Measurements from ENCODE around the gene PCDHB16. TPM values are rescaled to one million over a fixed set of nuclear protein-coding genes. Genes with fewer than 3 reads are reported as not detected.
"Not testable (repeated sequence)": the region's sequence is repeated elsewhere in the genome, so short reads cannot be mapped to it uniquely, and the experiment has no call there.

The PCDHB16 gene
- total RNA-seq (3.3 TPM), polyA plus RNA-seq (2.4 TPM)

- no peaks in the 10 kb centered on the region for H3K4me1 ChIP-seq (ENCODE audit: insufficient read depth)
- H3K36me3 ChIP-seq (ENCODE audit: insufficient read depth) = no peaks in the 10 kb centered on the region
- DNase-seq (ENCODE audit: extremely low spot score) = no peak
- WGBS = 10% methylated on average over 13 of the region's 13 CpGs
- H3K4me3 ChIP-seq (ENCODE audit: low read depth, low read length) = peak within 1 kb of the TSS; percentile 10
- no peak within 1 kb of the TSS for H3K27ac ChIP-seq (ENCODE audit: low read depth)
Measured at GRCh38 chr5:141182248-141182647, at the start of gene PCDHB16. TSS of gene PCDHB16 (plus strand) at chr5:141182387. CDS start at chr5:141182560, 173 bp downstream.

- no peak for DNase-seq (ENCODE audit: extremely low spot score)
- 16% methylated on average over 22 of the region's 22 CpGs for WGBS
- Histone ChIP-seq H3K4me1 (ENCODE audit: insufficient read depth) (no peaks in the 10 kb centered on the region), H3K4me3 (ENCODE audit: low read depth, low read length) (peak within 1 kb of the TSS; percentile 15), H3K36me3 (ENCODE audit: insufficient read depth) (no peaks in the 10 kb centered on the region), H3K27ac (ENCODE audit: low read depth) (no peak within 1 kb of the TSS)
Measured at GRCh38 chr5:141135030-141135717, 47.0 kb upstream of the PCDHB16 start, which contains the start of gene PCDHB5. TSS of gene PCDHB5 (plus strand) at chr5:141135206. CDS start at chr5:141135435, 229 bp downstream.

DNA sequence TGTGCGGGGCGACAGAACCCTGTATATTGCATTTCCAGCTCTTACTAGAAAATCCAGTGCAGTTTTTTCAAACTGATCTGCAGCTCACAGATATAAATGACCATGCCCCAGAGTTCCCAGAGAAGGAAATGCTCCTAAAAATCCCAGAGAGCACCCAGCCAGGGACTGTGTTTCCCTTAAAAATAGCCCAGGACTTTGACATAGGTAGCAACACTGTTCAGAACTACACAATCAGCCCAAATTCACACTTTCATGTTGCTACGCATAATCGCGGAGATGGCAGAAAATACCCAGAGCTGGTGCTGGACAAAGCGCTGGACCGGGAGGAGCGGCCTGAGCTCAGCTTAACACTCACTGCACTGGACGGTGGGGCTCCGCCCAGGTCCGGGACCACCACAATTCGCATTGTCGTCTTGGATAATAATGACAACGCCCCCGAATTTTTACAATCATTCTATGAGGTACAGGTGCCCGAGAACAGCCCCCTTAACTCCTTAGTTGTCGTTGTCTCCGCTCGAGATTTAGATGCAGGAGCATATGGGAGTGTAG is 46.4 kb upstream of the PCDHB16 start:
- WGBS = 39% methylated on average over 19 of the region's 19 CpGs
- H3K36me3 ChIP-seq (ENCODE audit: insufficient read depth) = no peaks in the 10 kb centered on the region
- H3K4me3 ChIP-seq (ENCODE audit: low read depth, low read length) = no peak overlapping the region

DNA sequence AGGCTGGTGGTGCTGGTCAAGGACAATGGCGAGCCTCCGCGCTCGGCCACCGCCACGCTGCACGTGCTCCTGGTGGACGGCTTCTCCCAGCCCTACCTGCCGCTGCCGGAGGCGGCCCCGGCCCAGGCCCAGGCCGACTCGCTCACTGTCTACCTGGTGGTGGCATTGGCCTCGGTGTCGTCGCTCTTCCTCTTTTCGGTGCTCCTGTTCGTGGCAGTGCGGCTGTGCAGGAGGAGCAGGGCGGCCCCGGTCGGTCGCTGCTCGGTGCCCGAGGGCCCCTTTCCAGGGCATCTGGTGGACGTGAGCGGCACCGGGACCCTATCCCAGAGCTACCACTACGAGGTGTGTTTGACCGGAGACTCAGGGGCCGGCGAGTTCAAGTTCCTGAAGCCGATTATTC is 44.8 kb upstream of the PCDHB16 start:
- 47% methylated on average over 34 of the region's 34 CpGs for WGBS
- H3K27ac ChIP-seq (ENCODE audit: low read depth); H3K36me3 ChIP-seq (ENCODE audit: insufficient read depth); H3K4me3 ChIP-seq (ENCODE audit: low read depth, low read length); H3K4me1 ChIP-seq (ENCODE audit: insufficient read depth); DNase-seq (ENCODE audit: extremely low spot score): not testable (repeated sequence)

More for the DNA sequence above, 46.4 kb upstream of the PCDHB16 start:
- no peaks in the 10 kb centered on the region for H3K4me1 ChIP-seq (ENCODE audit: insufficient read depth)
- H3K27ac ChIP-seq (ENCODE audit: low read depth) = no peak overlapping the region
- DNase-seq (ENCODE audit: extremely low spot score) = no peak

GRCh38 chr5:141149812-141150211 is 32.4 kb upstream of the PCDHB16 start, which contains the start of gene PCDHB6:
TSS of gene PCDHB6 (plus strand) at chr5:141150057. CDS start at chr5:141150258, 201 bp downstream.
- H3K4me3 ChIP-seq (ENCODE audit: low read depth, low read length) = no peak within 1 kb of the TSS
- H3K27ac ChIP-seq (ENCODE audit: low read depth) = no peak within 1 kb of the TSS
- WGBS = 12% methylated on average over 18 of the region's 18 CpGs
- H3K36me3 ChIP-seq (ENCODE audit: insufficient read depth) = no peaks in the 10 kb centered on the region
- H3K4me1 ChIP-seq (ENCODE audit: insufficient read depth) = no peaks in the 10 kb centered on the region
- no peak for DNase-seq (ENCODE audit: extremely low spot score)

DNA sequence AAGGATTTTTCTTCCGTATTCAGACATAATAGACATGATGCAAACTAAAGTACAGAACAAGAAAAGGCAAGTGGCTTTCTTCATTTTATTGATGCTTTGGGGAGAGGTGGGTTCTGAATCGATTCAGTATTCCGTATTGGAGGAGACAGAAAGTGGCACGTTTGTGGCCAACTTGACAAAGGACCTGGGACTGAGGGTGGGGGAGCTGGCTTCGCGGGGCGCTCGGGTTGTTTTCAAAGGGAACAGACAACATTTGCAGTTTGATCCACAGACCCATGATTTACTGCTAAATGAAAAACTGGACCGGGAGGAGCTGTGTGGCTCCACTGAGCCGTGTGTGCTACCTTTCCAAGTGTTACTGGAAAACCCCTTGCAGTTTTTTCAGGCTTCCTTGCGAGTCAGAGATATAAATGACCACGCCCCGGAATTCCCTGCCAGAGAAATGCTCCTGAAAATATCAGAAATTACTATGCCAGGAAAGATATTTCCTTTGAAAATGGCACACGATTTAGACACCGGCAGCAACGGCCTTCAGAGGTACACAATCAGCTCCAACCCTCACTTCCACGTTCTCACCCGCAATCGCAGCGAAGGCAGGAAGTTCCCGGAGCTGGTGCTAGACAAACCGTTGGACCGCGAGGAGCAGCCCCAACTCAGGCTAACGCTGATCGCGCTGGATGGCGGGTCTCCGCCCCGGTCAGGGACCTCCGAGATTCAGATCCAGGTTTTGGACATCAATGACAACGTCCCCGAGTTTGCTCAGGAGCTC is 31.8 kb upstream of the PCDHB16 start:
- Histone ChIP-seq H3K4me3 (ENCODE audit: low read depth, low read length) (no peak overlapping the region), H3K4me1 (ENCODE audit: insufficient read depth) (no peaks in the 10 kb centered on the region), H3K36me3 (ENCODE audit: insufficient read depth) (no peaks in the 10 kb centered on the region), H3K27ac (ENCODE audit: low read depth) (no peak overlapping the region)
- DNase-seq (ENCODE audit: extremely low spot score) = no peak
- 40% methylated on average over 33 of the region's 33 CpGs for WGBS

DNA sequence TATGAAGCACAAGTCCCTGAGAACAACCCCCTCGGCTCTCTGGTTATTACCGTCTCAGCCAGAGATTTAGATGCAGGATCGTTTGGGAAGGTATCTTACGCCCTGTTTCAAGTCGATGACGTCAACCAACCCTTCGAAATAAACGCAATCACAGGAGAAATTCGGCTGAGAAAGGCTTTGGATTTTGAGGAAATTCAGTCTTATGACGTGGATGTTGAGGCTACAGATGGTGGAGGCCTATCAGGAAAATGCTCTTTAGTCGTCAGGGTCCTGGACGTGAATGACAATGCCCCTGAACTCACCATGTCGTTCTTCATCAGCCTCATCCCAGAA is 31.2 kb upstream of the PCDHB16 start:
- no peak for DNase-seq (ENCODE audit: extremely low spot score)
- no peaks in the 10 kb centered on the region for H3K36me3 ChIP-seq (ENCODE audit: insufficient read depth)
- WGBS = 32% methylated on average over 13 of the region's 13 CpGs
- no peak overlapping the region for H3K27ac ChIP-seq (ENCODE audit: low read depth)
- no peak overlapping the region for H3K4me3 ChIP-seq (ENCODE audit: low read depth, low read length)
- no peaks in the 10 kb centered on the region for H3K4me1 ChIP-seq (ENCODE audit: insufficient read depth)

DNA sequence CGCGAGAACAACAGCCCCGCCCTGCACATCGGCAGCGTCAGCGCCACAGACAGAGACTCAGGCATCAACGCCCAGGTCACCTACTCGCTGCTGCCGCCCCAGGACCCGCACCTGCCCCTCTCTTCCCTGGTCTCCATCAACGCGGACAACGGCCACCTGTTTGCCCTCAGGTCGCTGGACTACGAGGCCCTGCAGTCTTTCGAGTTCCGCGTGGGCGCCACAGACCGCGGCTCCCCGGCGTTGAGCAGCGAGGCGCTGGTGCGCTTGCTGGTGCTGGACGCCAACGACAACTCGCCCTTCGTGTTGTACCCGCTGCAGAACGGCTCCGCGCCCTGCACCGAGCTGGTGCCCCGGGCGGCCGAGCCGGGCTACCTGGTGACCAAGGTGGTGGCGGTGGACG is 30.6 kb upstream of the PCDHB16 start:
- not testable (repeated sequence) for DNase-seq (ENCODE audit: extremely low spot score); H3K4me1 ChIP-seq (ENCODE audit: insufficient read depth); H3K27ac ChIP-seq (ENCODE audit: low read depth); H3K36me3 ChIP-seq (ENCODE audit: insufficient read depth); H3K4me3 ChIP-seq (ENCODE audit: low read depth, low read length)
- 36% methylated on average over 35 of the region's 41 CpGs for WGBS

GRCh38 chr5:141152096-141152495 is 30.1 kb upstream of the PCDHB16 start:
- H3K4me3 ChIP-seq (ENCODE audit: low read depth, low read length); DNase-seq (ENCODE audit: extremely low spot score); H3K36me3 ChIP-seq (ENCODE audit: insufficient read depth); H3K4me1 ChIP-seq (ENCODE audit: insufficient read depth); H3K27ac ChIP-seq (ENCODE audit: low read depth): not testable (repeated sequence)
- 30% methylated on average over 36 of the region's 36 CpGs for WGBS

- no peak for DNase-seq (ENCODE audit: extremely low spot score)
- H3K4me3 ChIP-seq (ENCODE audit: low read depth, low read length) = no peak overlapping the region
- no peaks in the 10 kb centered on the region for H3K36me3 ChIP-seq (ENCODE audit: insufficient read depth)
- H3K27ac ChIP-seq (ENCODE audit: low read depth) = no peak overlapping the region
- no peaks in the 10 kb centered on the region for H3K4me1 ChIP-seq (ENCODE audit: insufficient read depth)
- WGBS = 34% methylated on average over 21 of the region's 21 CpGs
Measured at GRCh38 chr5:141155540-141156374, 26.4 kb upstream of the PCDHB16 start.

- H3K36me3 ChIP-seq (ENCODE audit: insufficient read depth); DNase-seq (ENCODE audit: extremely low spot score); H3K4me1 ChIP-seq (ENCODE audit: insufficient read depth); H3K27ac ChIP-seq (ENCODE audit: low read depth); H3K4me3 ChIP-seq (ENCODE audit: low read depth, low read length): not testable (repeated sequence)
- WGBS = 37% methylated on average over 38 of the region's 38 CpGs
Measured at GRCh38 chr5:141157356-141157755, 24.8 kb upstream of the PCDHB16 start.

- not testable (repeated sequence) for DNase-seq (ENCODE audit: extremely low spot score); H3K4me1 ChIP-seq (ENCODE audit: insufficient read depth); H3K27ac ChIP-seq (ENCODE audit: low read depth); H3K4me3 ChIP-seq (ENCODE audit: low read depth, low read length); H3K36me3 ChIP-seq (ENCODE audit: insufficient read depth)
- 37% methylated on average over 19 of the region's 28 CpGs for whole genome bisulfite sequencing
Measured at GRCh38 chr5:141157901-141158300, 24.3 kb upstream of the PCDHB16 start.

Measured in urinary bladder (tissue), 4 donors.